Measurements from ENCODE around the gene PAPOLA. TPM values are rescaled to one million over a fixed set of nuclear protein-coding genes. Genes with fewer than 3 reads are reported as not detected.

The PAPOLA gene
- total RNA-seq, 1 experiment from 2014 or later = 194 TPM

- H3K36me3 Mint-ChIP-seq (ENCODE audit: insufficient read depth, unreplicated experiment) = peaks cover 5% of the 10 kb centered on the region
- intact Hi-C loops (cut with micrococcal nuclease) = no loop called here
- H3K4me3 Mint-ChIP-seq (ENCODE audit: unreplicated experiment) = no peak overlapping the region
- ChIA-PET POLR2A (interaction anchor here (1.1 kb wide), 1 partner anchor 29 kb away, joined by 5 read pairs; no protein-coding TSS in a partner anchor), CTCF (no interaction called here)
- BruUV-seq (replicated peaks) = no TSS peak
- peak overlapping the region; percentile 14 for H3K27ac Mint-ChIP-seq (ENCODE audit: low read depth, unreplicated experiment)
- no peak for DNase-seq (ENCODE audit: unreplicated experiment)
- peaks cover 16% of the 10 kb centered on the region for H3K4me1 Mint-ChIP-seq (ENCODE audit: insufficient read depth, unreplicated experiment)
- TF ChIP-seq, protein P1, sequence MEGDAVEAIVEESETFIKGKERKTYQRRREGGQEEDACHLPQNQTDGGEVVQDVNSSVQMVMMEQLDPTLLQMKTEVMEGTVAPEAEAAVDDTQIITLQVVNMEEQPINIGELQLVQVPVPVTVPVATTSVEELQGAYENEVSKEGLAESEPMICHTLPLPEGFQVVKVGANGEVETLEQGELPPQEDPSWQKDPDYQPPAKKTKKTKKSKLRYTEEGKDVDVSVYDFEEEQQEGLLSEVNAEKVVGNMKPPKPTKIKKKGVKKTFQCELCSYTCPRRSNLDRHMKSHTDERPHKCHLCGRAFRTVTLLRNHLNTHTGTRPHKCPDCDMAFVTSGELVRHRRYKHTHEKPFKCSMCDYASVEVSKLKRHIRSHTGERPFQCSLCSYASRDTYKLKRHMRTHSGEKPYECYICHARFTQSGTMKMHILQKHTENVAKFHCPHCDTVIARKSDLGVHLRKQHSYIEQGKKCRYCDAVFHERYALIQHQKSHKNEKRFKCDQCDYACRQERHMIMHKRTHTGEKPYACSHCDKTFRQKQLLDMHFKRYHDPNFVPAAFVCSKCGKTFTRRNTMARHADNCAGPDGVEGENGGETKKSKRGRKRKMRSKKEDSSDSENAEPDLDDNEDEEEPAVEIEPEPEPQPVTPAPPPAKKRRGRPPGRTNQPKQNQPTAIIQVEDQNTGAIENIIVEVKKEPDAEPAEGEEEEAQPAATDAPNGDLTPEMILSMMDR (IDR thresholded peaks at IDR 0.05; ENCODE audit: unreplicated experiment) = no peak
- H3K9me3 Mint-ChIP-seq (ENCODE audit: unreplicated experiment) = no peaks in the 10 kb centered on the region
- no peaks in the 10 kb centered on the region for H3K27me3 Mint-ChIP-seq (ENCODE audit: insufficient read depth, unreplicated experiment)
Observed at GRCh38 chr14:96507723-96508122, 5.5 kb downstream of the PAPOLA start.

DNA sequence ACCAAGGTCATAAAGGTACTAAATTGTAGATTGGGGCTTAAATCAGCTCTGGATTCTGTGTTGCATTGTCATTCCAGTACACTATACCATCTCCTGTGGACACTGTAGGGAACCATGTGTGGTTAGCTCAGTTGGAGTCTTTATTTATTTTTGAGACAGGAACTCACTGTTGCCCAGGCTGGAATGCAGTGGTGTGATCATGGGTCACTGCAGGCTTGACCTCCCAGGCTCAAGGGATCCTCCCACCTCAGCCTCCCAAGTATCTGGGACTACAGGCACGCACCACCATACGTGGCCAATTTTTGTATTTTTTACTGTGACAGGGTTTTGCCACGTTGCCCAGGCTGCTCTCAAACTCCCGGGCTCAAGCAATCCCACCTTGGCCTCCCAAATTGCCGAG is 6.7 kb downstream of the PAPOLA start:
- Mint-ChIP-seq H3K4me3 (ENCODE audit: unreplicated experiment) (no peak overlapping the region), H3K27me3 (ENCODE audit: insufficient read depth, unreplicated experiment) (no peaks in the 10 kb centered on the region), H3K27ac (ENCODE audit: low read depth, unreplicated experiment) (no peak overlapping the region), H3K4me1 (ENCODE audit: insufficient read depth, unreplicated experiment) (peaks cover 16% of the 10 kb centered on the region), H3K9me3 (ENCODE audit: unreplicated experiment) (no peaks in the 10 kb centered on the region), H3K36me3 (ENCODE audit: insufficient read depth, unreplicated experiment) (peaks cover 5% of the 10 kb centered on the region)
- no peak for DNase-seq (ENCODE audit: unreplicated experiment)
- TF ChIP-seq, protein P1 (IDR thresholded peaks at IDR 0.05; ENCODE audit: unreplicated experiment) = no peak
- ChIA-PET CTCF (no interaction called here), POLR2A (no interaction called here)
- BruUV-seq (replicated peaks) = no TSS peak
- intact Hi-C loops (cut with micrococcal nuclease) = no loop called here

GRCh38 chr14:96509457-96510090 is 7.4 kb downstream of the PAPOLA start:
- Mint-ChIP-seq H3K27ac (ENCODE audit: low read depth, unreplicated experiment) (no peak overlapping the region), H3K4me3 (ENCODE audit: unreplicated experiment) (no peak overlapping the region), H3K9me3 (ENCODE audit: unreplicated experiment) (no peaks in the 10 kb centered on the region), H3K27me3 (ENCODE audit: insufficient read depth, unreplicated experiment) (no peaks in the 10 kb centered on the region), H3K36me3 (ENCODE audit: insufficient read depth, unreplicated experiment) (no peaks in the 10 kb centered on the region), H3K4me1 (ENCODE audit: insufficient read depth, unreplicated experiment) (peaks cover 13% of the 10 kb centered on the region)
- ChIA-PET CTCF (no interaction called here), POLR2A (no interaction called here)
- TF ChIP-seq, protein P1 (IDR thresholded peaks at IDR 0.05; ENCODE audit: unreplicated experiment) = no peak
- DNase-seq (ENCODE audit: unreplicated experiment) = no peak
- no TSS peak for BruUV-seq (replicated peaks)
- intact Hi-C loops (cut with micrococcal nuclease) = no loop called here

DNA sequence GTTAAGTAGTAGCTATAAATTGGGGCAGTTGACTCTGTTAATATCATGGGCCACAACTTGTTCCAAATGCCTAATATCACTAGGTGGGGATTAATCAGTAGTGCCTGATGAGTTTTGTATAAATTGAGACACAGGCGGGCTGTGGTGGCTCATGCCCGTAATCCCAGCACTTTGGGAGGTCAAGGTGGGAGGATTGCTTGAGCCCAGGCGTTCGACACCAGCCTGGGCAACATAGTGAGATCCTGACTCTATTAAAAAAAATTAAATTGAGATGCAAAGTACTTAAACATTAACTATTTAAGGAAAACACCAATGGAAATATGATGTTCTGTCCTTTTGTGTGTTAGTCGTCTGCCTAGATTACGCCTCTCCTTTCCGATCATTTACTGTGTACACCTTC is 9.0 kb downstream of the PAPOLA start:
- no peaks in the 10 kb centered on the region for H3K9me3 Mint-ChIP-seq (ENCODE audit: unreplicated experiment)
- H3K4me3 Mint-ChIP-seq (ENCODE audit: unreplicated experiment) = no peak overlapping the region
- TF ChIP-seq, protein P1 (IDR thresholded peaks at IDR 0.05; ENCODE audit: unreplicated experiment) = no peak
- BruUV-seq (replicated peaks) = no TSS peak
- no peaks in the 10 kb centered on the region for H3K27me3 Mint-ChIP-seq (ENCODE audit: insufficient read depth, unreplicated experiment)
- ChIA-PET POLR2A (interaction anchor here (3.1 kb wide), 1 partner anchor 8 kb away, joined by 19 read pairs; the partner anchor contains the start of gene PAPOLA), CTCF (interaction anchor here (1.4 kb wide), 1 partner anchor 214 kb away, joined by 4 read pairs; no protein-coding TSS in a partner anchor)
- no peak overlapping the region for H3K27ac Mint-ChIP-seq (ENCODE audit: low read depth, unreplicated experiment)
- intact Hi-C loops (cut with micrococcal nuclease) = no loop called here
- DNase-seq (ENCODE audit: unreplicated experiment) = no peak
- no peaks in the 10 kb centered on the region for H3K36me3 Mint-ChIP-seq (ENCODE audit: insufficient read depth, unreplicated experiment)
- H3K4me1 Mint-ChIP-seq (ENCODE audit: insufficient read depth, unreplicated experiment) = peaks cover 18% of the 10 kb centered on the region
